ENCODE results near the gene EPX. TPM values are rescaled to one million over a fixed set of nuclear protein-coding genes. Genes with fewer than 3 reads are reported as not detected.

EPX gene
- polyA plus RNA-seq, 1 experiment = not detected

DNA sequence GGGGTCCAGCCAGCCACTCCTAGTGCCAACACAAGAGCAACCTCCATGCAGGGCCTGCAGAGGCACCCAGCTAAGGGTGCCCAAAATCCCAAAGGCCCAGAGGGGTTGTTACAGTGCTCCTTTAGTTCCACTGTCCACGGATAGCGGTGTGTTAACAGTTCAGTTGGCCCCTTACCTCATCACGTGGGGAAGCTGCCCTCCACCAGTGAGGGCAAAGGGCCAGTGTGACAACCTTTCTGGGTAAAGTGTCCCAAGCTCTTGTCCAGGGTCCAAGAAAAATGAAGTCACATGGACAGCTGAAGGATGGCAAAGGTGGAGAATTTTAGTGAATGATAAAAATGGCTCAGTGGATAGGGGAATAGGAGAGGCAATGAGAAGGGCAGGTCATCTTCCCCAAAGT, 35.2 kb downstream of the EPX start:
- Histone ChIP-seq H3K27me3 (ENCODE audit: control insufficient read depth, insufficient read depth, low read length) (no peaks in the 10 kb centered on the region), H3K36me3 (ENCODE audit: control insufficient read depth, insufficient read depth, low read length) (no peaks in the 10 kb centered on the region), H3K4me3 (ENCODE audit: low read depth, low read length) (no peak overlapping the region)
- ChIA-PET POLR2A (no interaction called here), CTCF (no interaction called here)
- DNase-seq (ENCODE audit: low read depth) = no peak
- no peak for TF ChIP-seq CTCF (IDR thresholded peaks at IDR 0.05; ENCODE audit: insufficient read depth, low read depth, low read length)

- no peak for TF ChIP-seq CTCF (IDR thresholded peaks at IDR 0.05; ENCODE audit: insufficient read depth, low read depth, low read length)
- CTCF ChIA-PET = interaction anchor here (0.8 to 2.5 kb wide), 3 partner anchors 9 to 21 kb away, joined by 3 to 10 read pairs (median 9); partner anchors contain the start of gene MKS1
- no peak for DNase-seq (ENCODE audit: low read depth)
- POLR2A ChIA-PET = no interaction called here
- no peak overlapping the region for H3K4me3 ChIP-seq (ENCODE audit: low read depth, low read length)
- H3K27me3 ChIP-seq (ENCODE audit: control insufficient read depth, insufficient read depth, low read length) = no peaks in the 10 kb centered on the region
- no peaks in the 10 kb centered on the region for H3K36me3 ChIP-seq (ENCODE audit: control insufficient read depth, insufficient read depth, low read length)
These were observed 36.2 kb downstream of the EPX start for GRCh38 chr17:58228679-58229078.

DNA sequence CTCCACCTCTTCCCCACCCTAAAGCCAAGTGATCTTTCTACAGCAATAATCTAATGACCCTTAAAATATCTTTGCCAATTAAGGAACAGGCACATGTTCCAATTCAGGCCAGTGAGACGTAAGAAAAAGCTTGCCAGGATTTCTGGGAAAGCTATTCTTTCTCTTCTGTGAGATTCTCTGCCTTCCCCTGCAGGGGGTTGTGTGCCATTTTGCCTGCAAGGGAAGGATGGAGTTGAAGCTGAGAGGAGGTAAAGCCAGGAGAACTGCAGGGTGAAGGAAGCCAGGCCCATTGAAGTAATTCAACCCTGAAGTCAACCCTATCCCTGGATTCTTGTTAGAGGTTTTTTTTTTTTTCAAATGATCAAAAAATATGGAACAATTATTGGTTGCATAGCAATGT, 36.9 kb downstream of the EPX start:
- no peaks in the 10 kb centered on the region for H3K36me3 ChIP-seq (ENCODE audit: control insufficient read depth, insufficient read depth, low read length)
- POLR2A ChIA-PET = interaction anchor here (0.7 kb wide), 1 partner anchor 859 kb away, joined by 7 read pairs; no protein-coding TSS in a partner anchor
- DNase-seq (ENCODE audit: low read depth) = no peak
- no peak overlapping the region for H3K4me3 ChIP-seq (ENCODE audit: low read depth, low read length)
- TF ChIP-seq CTCF (IDR thresholded peaks at IDR 0.05; ENCODE audit: insufficient read depth, low read depth, low read length) = no peak
- H3K27me3 ChIP-seq (ENCODE audit: control insufficient read depth, insufficient read depth, low read length) = 0 out of 2 replicates have a peak, but pooled peaks cover 4% of the 10 kb centered on the region
- CTCF ChIA-PET = interaction anchor here (1.1 to 2.5 kb wide), 3 partner anchors 10 to 74 kb away, joined by 3 to 10 read pairs (median 9); partner anchors contain the start of gene MKS1

DNA sequence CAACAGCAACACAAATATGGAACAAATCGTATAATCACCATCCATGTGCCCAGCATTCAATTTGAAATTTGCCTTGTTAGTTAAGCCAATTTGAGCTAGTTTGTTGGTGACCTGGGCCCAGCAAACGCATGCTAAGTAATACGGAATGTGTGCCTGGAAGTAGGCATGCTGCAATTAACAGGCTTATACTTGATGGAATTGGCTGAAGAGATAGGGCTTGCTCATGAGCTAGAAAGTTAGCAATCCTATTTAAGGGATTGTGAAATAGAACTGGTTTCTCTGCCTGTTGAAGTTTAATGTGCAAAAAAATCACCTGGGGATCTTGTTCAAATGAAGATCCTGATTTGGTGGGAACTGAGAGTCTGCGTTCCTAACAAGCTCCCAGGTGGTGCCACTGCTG, 37.4 kb downstream of the EPX start:
- ChIA-PET CTCF (interaction anchor here (1.1 to 2.5 kb wide), 5 partner anchors 11 to 74 kb away, joined by 3 to 10 read pairs (median 5); partner anchors contain the start of gene MKS1), POLR2A (interaction anchor here (0.7 kb wide), 1 partner anchor 860 kb away, joined by 7 read pairs; no protein-coding TSS in a partner anchor)
- no peak for TF ChIP-seq CTCF (IDR thresholded peaks at IDR 0.05; ENCODE audit: insufficient read depth, low read depth, low read length)
- 0 out of 2 replicates have a peak, but pooled peaks cover 4% of the 10 kb centered on the region for H3K27me3 ChIP-seq (ENCODE audit: control insufficient read depth, insufficient read depth, low read length)
- DNase-seq (ENCODE audit: low read depth) = no peak
- H3K36me3 ChIP-seq (ENCODE audit: control insufficient read depth, insufficient read depth, low read length) = no peaks in the 10 kb centered on the region
- no peak overlapping the region for H3K4me3 ChIP-seq (ENCODE audit: low read depth, low read length)

GRCh38 chr17:58231641-58232040, 39.1 kb downstream of the EPX start:
- TF ChIP-seq CTCF (IDR thresholded peaks at IDR 0.05; ENCODE audit: insufficient read depth, low read depth, low read length) = no peak
- CTCF ChIA-PET = interaction anchor here (0.6 to 1.2 kb wide), 2 partner anchors 18 to 132 kb away, joined by 3 to 8 read pairs; no protein-coding TSS in a partner anchor

More at GRCh38 chr17:58231641-58232040, 39.1 kb downstream of the EPX start:
- Histone ChIP-seq H3K36me3 (ENCODE audit: control insufficient read depth, insufficient read depth, low read length) (no peaks in the 10 kb centered on the region), H3K27me3 (ENCODE audit: control insufficient read depth, insufficient read depth, low read length) (peaks cover 8% of the 10 kb centered on the region; the same call in 1 of the 2 replicates), H3K4me3 (ENCODE audit: low read depth, low read length) (no peak overlapping the region)
- POLR2A ChIA-PET = interaction anchor here (0.7 kb wide), 1 partner anchor 84 kb away, joined by 3 read pairs; no protein-coding TSS in a partner anchor
- DNase-seq (ENCODE audit: low read depth) = no peak
